IMR-90 (cell line): ENCODE data around the gene CYTH4. TPM values are rescaled to one million over a fixed set of nuclear protein-coding genes. Genes with fewer than 3 reads are reported as not detected.
A peak's percentile ranks its signal among the peaks of the same experiment; 100 is the strongest.

Source experiments
- ATAC-seq: fragments of 200-7000 bp; cut with Tn5 transposase; 2 replicates; pipeline ENCODE4 v1.9.1; 2020; ENCODE audit warnings: low read depth, mild to moderate bottlenecking, moderate library complexity
- BruUV-seq: library from RNA; stranded (reverse); fragments of 400-500 nt; replicated peaks from 2 replicates; lab custom pipeline; 2021; lab: Mats Ljungman, UMichigan
- CTCF ChIA-PET: fragments of 300-600 bp; formaldehyde crosslinking; extraction: SDS; loops from one replicate; lab custom pipeline; 2021; ENCODE audit warnings: antibody characterized with exemption; lab: Yijun Ruan, JAX
- POLR2A ChIA-PET: fragments of 300-600 bp; sonication (Branson Sonifier 250); formaldehyde crosslinking; loops from one replicate; lab custom pipeline; 2022; ENCODE audit warnings: antibody characterized with exemption; ENCODE audit not compliant: unreplicated experiment; lab: Charles Lee
- DNase-seq: peaks from one replicate; pipeline ENCODE4 v3.0.0; 2013
- H2AFZ ChIP-seq: replicated peaks from 2 replicates; pipeline ENCODE3; 2013; ENCODE audit warnings: low read length, mild to moderate bottlenecking; ENCODE audit not compliant: poor library complexity
- H2AK5ac ChIP-seq: 2 replicates; pipeline ENCODE4 v1.6.1; 2013; ENCODE audit warnings: low read depth, low read length, inconsistent platforms
- H2AK9ac ChIP-seq: replicated peaks from 2 replicates; pipeline ENCODE3; 2013; ENCODE audit warnings: mild to moderate bottlenecking, low read depth, low read length, moderate library complexity; ENCODE audit not compliant: poor library complexity
- H2BK120ac ChIP-seq: 2 replicates; pipeline ENCODE4 v1.6.1; 2013; ENCODE audit warnings: low read depth, low read length, inconsistent platforms
- H2BK15ac ChIP-seq: 3 replicates; pipeline ENCODE4 v1.6.1; 2013; ENCODE audit warnings: low read depth, low read length, inconsistent platforms
- H2BK20ac ChIP-seq: 2 replicates; pipeline ENCODE4 v1.6.1; 2013; ENCODE audit warnings: low read depth, mild to moderate bottlenecking, inconsistent platforms, low read length, moderate library complexity
- H2BK5ac ChIP-seq: 2 replicates; pipeline ENCODE4 v1.6.1; 2013; ENCODE audit warnings: mild to moderate bottlenecking, low read depth, low read length, inconsistent platforms; ENCODE audit not compliant: poor library complexity, severe bottlenecking
- H3K14ac ChIP-seq: replicated peaks from 2 replicates; pipeline ENCODE4 v1.6.1; 2013; ENCODE audit warnings: low read depth, low read length, inconsistent platforms
- H3K18ac ChIP-seq: 2 replicates; pipeline ENCODE4 v1.6.1; 2013; ENCODE audit warnings: low read depth, low read length, control low read depth
- H3K23ac ChIP-seq: 2 replicates; pipeline ENCODE4 v1.6.1; 2013; ENCODE audit warnings: low read depth, low read length, inconsistent platforms
- H3K27ac ChIP-seq: 2 replicates; pipeline ENCODE4 v1.5.1; 2013; ENCODE audit warnings: mild to moderate bottlenecking, control low read depth, low read length; ENCODE audit not compliant: insufficient read depth
- H3K27me3 ChIP-seq: 2 replicates; pipeline ENCODE4 v1.6.1; 2013; ENCODE audit warnings: low read length; ENCODE audit not compliant: control insufficient read depth, insufficient read depth
- H3K36me3 ChIP-seq: 2 replicates; pipeline ENCODE4 v1.6.1; 2013; ENCODE audit warnings: low read length, mixed read lengths; ENCODE audit not compliant: control insufficient read depth, insufficient read depth
- H3K4ac ChIP-seq: 2 replicates; pipeline ENCODE4 v1.6.1; 2013; ENCODE audit warnings: low read depth, low read length, inconsistent platforms
- H3K4me1 ChIP-seq: 2 replicates; pipeline ENCODE4 v1.6.1; 2013; ENCODE audit warnings: low read length, mixed read lengths; ENCODE audit not compliant: control insufficient read depth, insufficient read depth
- H3K4me2 ChIP-seq: 2 replicates; pipeline ENCODE4 v1.6.1; 2013; ENCODE audit warnings: low read depth, mild to moderate bottlenecking, control low read depth, low read length, moderate library complexity
- H3K4me3 ChIP-seq: 2 replicates; pipeline ENCODE4 v1.5.1; 2013; ENCODE audit warnings: low read depth, mild to moderate bottlenecking, control low read depth, low read length, moderate library complexity; ENCODE audit not compliant: insufficient read depth
- H3K56ac ChIP-seq: 2 replicates; pipeline ENCODE4 v1.6.1; 2013; ENCODE audit warnings: low read length, inconsistent platforms; ENCODE audit not compliant: insufficient read depth; ENCODE audit errors: extremely low read depth
- H3K79me1 ChIP-seq, 2 experiments: 2 replicates each; pipeline ENCODE4 v1.6.1; 2013; ENCODE audit warnings: low read length in 2 of 2, inconsistent platforms in 1 of 2, low read depth in 1 of 2
- H3K9ac ChIP-seq: 2 replicates; pipeline ENCODE4 v1.6.1; 2013; ENCODE audit warnings: low read depth, low read length, control low read depth
- H3K9me1 ChIP-seq: 2 replicates; pipeline ENCODE4 v1.6.1; 2013; ENCODE audit warnings: low read length, inconsistent platforms; ENCODE audit not compliant: insufficient read depth
- H3K9me3 ChIP-seq: 2 replicates; pipeline ENCODE4 v1.6.1; 2013; ENCODE audit warnings: low read length; ENCODE audit not compliant: control insufficient read depth, insufficient read depth
- H4K20me1 ChIP-seq: 2 replicates; pipeline ENCODE4 v1.6.1; 2013; ENCODE audit warnings: low read length, inconsistent platforms; ENCODE audit not compliant: insufficient read depth
- H4K5ac ChIP-seq: 2 replicates; pipeline ENCODE4 v1.6.1; 2013; ENCODE audit warnings: mild to moderate bottlenecking, low read depth, low read length, control low read depth
- H4K8ac ChIP-seq, 2 experiments: 2 replicates each; pipeline ENCODE4 v1.6.1; 2013; ENCODE audit warnings: low read depth in 2 of 2, low read length in 2 of 2, control low read depth in 1 of 2, inconsistent platforms in 1 of 2
- H4K91ac ChIP-seq: 2 replicates; pipeline ENCODE4 v1.6.1; 2013; ENCODE audit warnings: low read depth, low read length, inconsistent platforms; ENCODE audit not compliant: insufficient read depth
- BHLHE40 ChIP-seq: fragments of 150-350 bp; IDR thresholded peaks from 2 replicates; pipeline ENCODE4 v1.6.1; 2016; ENCODE audit warnings: mild to moderate bottlenecking, low read depth, low read length
- CEBPB ChIP-seq: IDR thresholded peaks from 2 replicates; pipeline ENCODE4 v1.6.1; 2012; ENCODE audit warnings: low read depth, low read length, improper control_type of control experiment
- CHD1 ChIP-seq: IDR thresholded peaks from 2 replicates; pipeline ENCODE4 v1.6.1; 2012; ENCODE audit warnings: low read depth, low read length, improper control_type of control experiment
- ELK1 ChIP-seq: fragments of 150-350 bp; IDR thresholded peaks from 2 replicates; pipeline ENCODE4 v1.6.1; 2016; ENCODE audit warnings: low read depth, mild to moderate bottlenecking, low read length, moderate library complexity, borderline replicate concordance
- FOS ChIP-seq: fragments of 150-350 bp; IDR thresholded peaks from 2 replicates; pipeline ENCODE4 v1.6.1; 2016; ENCODE audit warnings: low read depth, low read length
- MAFK ChIP-seq: IDR thresholded peaks from 2 replicates; pipeline ENCODE4 v1.6.1; 2012; ENCODE audit warnings: low read depth, low read length, improper control_type of control experiment
- MAZ ChIP-seq: IDR thresholded peaks from 2 replicates; pipeline ENCODE4 v1.6.1; 2012; ENCODE audit warnings: low read depth, mild to moderate bottlenecking, low read length, improper control_type of control experiment, moderate library complexity, borderline replicate concordance
- NFE2L2 ChIP-seq: fragments of 150-350 bp; IDR thresholded peaks from 2 replicates; pipeline ENCODE4 v1.6.1; 2016; ENCODE audit warnings: low read depth, mild to moderate bottlenecking, low read length
- POLR2A ChIP-seq: IDR thresholded peaks from 2 replicates; pipeline ENCODE4 v1.6.1; 2012; ENCODE audit warnings: mild to moderate bottlenecking, low read depth, low read length
- RAD21 ChIP-seq: IDR thresholded peaks from 2 replicates; pipeline ENCODE4 v1.6.1; 2012; ENCODE audit warnings: low read length, improper control_type of control experiment
- RCOR1 ChIP-seq: IDR thresholded peaks from 2 replicates; pipeline ENCODE4 v1.6.1; 2012; ENCODE audit warnings: mild to moderate bottlenecking, low read length, improper control_type of control experiment; ENCODE audit not compliant: insufficient replicate concordance
- RFX5 ChIP-seq: IDR thresholded peaks from 2 replicates; pipeline ENCODE4 v1.8.0; 2012; ENCODE audit warnings: low read depth, mild to moderate bottlenecking, low read length, moderate library complexity
- SMC3 ChIP-seq: fragments of 150-350 bp; IDR thresholded peaks from 2 replicates; pipeline ENCODE4 v1.6.1; 2016; ENCODE audit warnings: low read depth, mild to moderate bottlenecking, antibody characterized with exemption, low read length, moderate library complexity
- USF2 ChIP-seq: fragments of 150-350 bp; IDR thresholded peaks from 2 replicates; pipeline ENCODE4 v1.6.1; 2017; ENCODE audit warnings: mild to moderate bottlenecking, antibody characterized with exemption, low read length, low read depth
- WGBS, 2 experiments: methylation state at CpG; one replicate each; pipeline versions ENCODE4 v1.1.5 to v1.1.7; 2013; ENCODE audit warnings: missing lambda C conversion rate in 2 of 2; ENCODE audit not compliant: insufficient read length in 1 of 2; ENCODE audit errors: extremely low coverage in 2 of 2; 5-methylcytosine and 5-hydroxymethylcytosine counted together
- dilution Hi-C: fragments of 300-500 bp; cut with HindIII; formaldehyde crosslinking; loops from one replicate; pipeline ENCODE4 v1.14.3; 2018; ENCODE audit warnings: low sequenced_read_pairs; ENCODE audit not compliant: unreplicated experiment
- in situ Hi-C: fragments of 300-500 bp; cut with MboI; formaldehyde crosslinking; loops from 3 replicates; pipeline ENCODE4 v1.14.3; 2019; ENCODE audit warnings: low sequenced_read_pairs, inconsistent platforms, mixed read lengths
- intact Hi-C: fragments of 100-400 bp; cut with micrococcal nuclease; formaldehyde crosslinking; loops from 2 replicates; pipeline ENCODE4 v1.10.0; 2022
- polyA plus RNA-seq, 3 experiments: library from polyadenylated mRNA; depleted of rRNA; stranded (reverse); fragments of >200 nt; gene quantifications; 2 replicates each; pipeline ENCODE4 v1.2.3, GENCODE V29; 2012; ENCODE audit warnings: low replicate concordance in 1 of 3
- total RNA-seq: library from RNA; depleted of rRNA; stranded (reverse); fragments of >200 nt; gene quantifications from 2 replicates; pipeline ENCODE4 v1.2.3, GENCODE V29; 2012

CYTH4 gene
- total and polyA plus RNA-seq, 2 of the 4 experiments (the other 2 are of a cell fraction): 0.36 to 0.55 TPM

DNA sequence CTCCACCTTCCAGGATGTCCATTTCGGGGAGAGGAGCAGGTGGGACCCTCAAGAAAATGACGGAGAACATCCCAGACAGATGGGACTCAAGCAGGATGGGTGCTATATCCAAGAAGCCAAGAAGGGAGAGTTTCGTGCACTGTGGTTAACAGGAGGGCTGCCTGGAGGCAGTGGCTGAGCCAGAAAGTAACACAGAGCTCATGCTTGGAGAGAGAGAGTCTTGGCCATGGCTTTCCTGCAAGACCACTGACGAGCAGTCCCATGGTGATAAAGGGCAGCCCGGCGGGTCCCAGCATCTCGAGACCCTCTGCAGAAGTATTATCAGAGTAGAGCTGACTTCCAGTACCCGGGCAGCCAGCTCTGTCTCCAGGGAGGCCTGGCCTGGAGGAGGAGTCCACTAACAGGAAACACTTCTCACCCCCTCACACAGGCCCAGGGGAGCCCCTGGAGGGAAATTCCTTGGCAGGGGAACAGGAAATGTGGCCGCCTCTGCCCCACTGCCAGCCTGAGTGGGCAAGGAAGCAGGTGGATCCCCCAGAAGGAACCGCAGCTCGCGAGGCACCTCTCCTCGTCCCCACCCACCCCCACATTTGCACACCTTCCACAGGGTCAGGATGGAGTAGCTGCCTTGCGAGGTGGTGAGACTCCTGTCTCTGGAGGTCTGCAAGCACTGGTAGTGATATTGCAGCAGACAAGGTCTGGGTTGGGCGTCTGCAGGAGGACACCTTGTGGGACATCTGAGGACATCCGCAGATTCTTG lies 32.2 kb downstream of the CYTH4 start:
- peaks cover 1% of the 10 kb centered on the region; the same call in 1 of the 2 replicates for H3K9me1 ChIP-seq
- H3K9ac ChIP-seq: no peak overlapping the region
- H2AFZ ChIP-seq: peak overlapping the region; percentile 73
- peak overlapping the region; percentile 98 for H2BK120ac ChIP-seq
- H3K4ac ChIP-seq: peak overlapping the region; percentile 98
- H3K4me2 ChIP-seq: no peak overlapping the region
- H3K79me1 ChIP-seq: no peaks in the 10 kb centered on the region
- peak overlapping the region; percentile 27 to 70; a peak in 2 of 4 replicates for H4K8ac ChIP-seq
- H3K18ac ChIP-seq: peak overlapping the region; percentile 16; the same call in 1 of the 2 replicates
- peak overlapping the region; percentile 61 for H4K91ac ChIP-seq
- intact Hi-C loops: loop anchor here (5.0 kb wide), 1 partner anchor 223 kb away; no protein-coding TSS in a partner anchor
- POLR2A ChIA-PET: interaction anchor here (0.5 to 1.0 kb wide), 2 partner anchors 11 to 144 kb away, joined by 3 to 4 read pairs; no protein-coding TSS in a partner anchor
- H3K4me3 ChIP-seq: no peak overlapping the region
- dilution Hi-C loops: no loop called here
- H4K5ac ChIP-seq: no peak overlapping the region; the same call in 1 of the 2 replicates
- H3K9me3 ChIP-seq: no peaks in the 10 kb centered on the region
- in situ Hi-C loops: loop anchor here (5.0 kb wide), 1 partner anchor 143 kb away; no protein-coding TSS in a partner anchor
- H3K27me3 ChIP-seq: no peaks in the 10 kb centered on the region
- H2BK15ac ChIP-seq: peak overlapping the region; percentile 15; the same call in 1 of the 3 replicates
- CTCF ChIA-PET: interaction anchor here (1.2 kb wide), 1 partner anchor 143 kb away, joined by 3 read pairs; no protein-coding TSS in a partner anchor
- peak overlapping the region; percentile 73 for H3K14ac ChIP-seq
- ATAC-seq (no peak), DNase-seq (no peak)
- no peak overlapping the region for H3K27ac ChIP-seq
- H2BK20ac ChIP-seq: peak overlapping the region; percentile 87
- H2AK9ac ChIP-seq: peak overlapping the region; percentile 77
- H3K36me3 ChIP-seq: no peaks in the 10 kb centered on the region
- 88% methylated on average over 5 of the region's 16 CpGs; no CpG with 5 or more reads in 1 of the 2 experiments for WGBS, 2 experiments
- peak overlapping the region; percentile 83 for H2AK5ac ChIP-seq
- H3K4me1 ChIP-seq: peaks cover 24% of the 10 kb centered on the region
- H3K23ac ChIP-seq: no peak overlapping the region
- TF ChIP-seq RAD21: no peak
- no peak for TF ChIP-seq POLR2A
- TF ChIP-seq BHLHE40: no peak
- no peak for TF ChIP-seq CHD1
- TF ChIP-seq CEBPB: no peak
- TF ChIP-seq SMC3: no peak
- no peak for TF ChIP-seq FOS
- TF ChIP-seq RCOR1: no peak
- TF ChIP-seq MAZ: no peak
- no peak for TF ChIP-seq MAFK
- TF ChIP-seq RFX5: no peak
- TF ChIP-seq NFE2L2: no peak
- TF ChIP-seq ELK1: no peak
- TF ChIP-seq USF2: no peak
- H4K20me1 ChIP-seq: no peaks in the 10 kb centered on the region
- no peak overlapping the region for H3K56ac ChIP-seq
- BruUV-seq: no TSS peak
- no peak overlapping the region for H2BK5ac ChIP-seq
